Neural cell (in vitro differentiated cells): ENCODE results near the gene KIAA1549. TPM values are rescaled to one million over a fixed set of nuclear protein-coding genes. Genes with fewer than 3 reads are reported as not detected.
"Not testable (repeated sequence)": the region's sequence is repeated elsewhere in the genome, so short reads cannot be mapped to it uniquely, and the experiment has no call there.

Experiments used
- H2AFZ ChIP-seq: fragments of 200-600, 300-800 bp; sonication (generic), shearing (Covaris generic); 2 replicates; pipeline ENCODE4 v1.6.0; 2014; ENCODE audit warnings: low read depth, mild to moderate bottlenecking, antibody characterized with exemption, low read length, moderate library complexity
- H3F3A ChIP-seq: fragments of 200-600 bp; shearing (Covaris generic); 2 replicates; pipeline ENCODE4 v1.6.1; 2016; ENCODE audit warnings: mild to moderate bottlenecking, moderate library complexity, mixed read lengths, antibody characterized with exemption, low read length; ENCODE audit not compliant: insufficient read depth, poor library complexity, severe bottlenecking
- H3K27ac ChIP-seq: fragments of 200-600, 300-800 bp; sonication (generic), shearing (Covaris generic); 2 replicates; pipeline ENCODE4 v1.5.1; 2014; ENCODE audit warnings: mild to moderate bottlenecking, low read length, moderate library complexity
- H3K27me3 ChIP-seq: fragments of 300-800, 200-600 bp; sonication (generic), shearing (Covaris generic); 2 replicates; pipeline ENCODE4 v1.6.0; 2014; ENCODE audit warnings: mild to moderate bottlenecking, low read depth, low read length, moderate library complexity; ENCODE audit not compliant: insufficient read depth
- H3K36me3 ChIP-seq: fragments of 300-800, 200-600 bp; sonication (generic), shearing (Covaris generic); 2 replicates; pipeline ENCODE4 v1.5.1; 2014; ENCODE audit warnings: mild to moderate bottlenecking, antibody characterized with exemption, low read length, moderate library complexity; ENCODE audit not compliant: insufficient read depth
- H3K4me2 ChIP-seq: fragments of 300-800, 200-600 bp; sonication (generic), shearing (Covaris generic); 2 replicates; pipeline ENCODE4 v1.6.0; 2014; ENCODE audit warnings: mild to moderate bottlenecking, low read length
- H3K4me3 ChIP-seq: fragments of 300-800, 200-600 bp; sonication (generic), shearing (Covaris generic); 2 replicates; pipeline ENCODE4 v1.5.1; 2014; ENCODE audit warnings: mild to moderate bottlenecking, low read length, moderate library complexity
- H3K79me2 ChIP-seq: fragments of 200-600 bp; shearing (Covaris generic); replicated peaks from 2 replicates; pipeline ENCODE4 v1.6.0; 2014; ENCODE audit warnings: mild to moderate bottlenecking, low read length, moderate library complexity; ENCODE audit not compliant: insufficient read depth
- H3K9ac ChIP-seq: fragments of 300-800, 200-600 bp; sonication (generic), shearing (Covaris generic); 2 replicates; pipeline ENCODE4 v1.6.1; 2016; ENCODE audit warnings: mild to moderate bottlenecking, low read length, mixed read lengths
- H3K9me2 ChIP-seq: fragments of 200-600 bp; shearing (Covaris generic); 2 replicates; pipeline ENCODE4 v1.6.1; 2016; ENCODE audit warnings: mild to moderate bottlenecking, low read length, mixed read lengths; ENCODE audit not compliant: insufficient read depth
- H3K9me3 ChIP-seq: fragments of 200-600, 300-800 bp; sonication (generic), shearing (Covaris generic); 2 replicates; pipeline ENCODE4 v1.6.1; 2016; ENCODE audit warnings: mild to moderate bottlenecking, mixed run types, low read length, moderate library complexity, mixed read lengths
- H4K20me1 ChIP-seq: fragments of 200-600 bp; shearing (Covaris generic); 2 replicates; pipeline ENCODE4 v1.6.1; 2016; ENCODE audit warnings: mild to moderate bottlenecking, mixed run types; ENCODE audit not compliant: insufficient read depth
- CTCF ChIP-seq: fragments of 450-650 bp; IDR thresholded peaks from 2 replicates; pipeline ENCODE4 v1.5.1; 2014; ENCODE audit warnings: antibody characterized with exemption, mild to moderate bottlenecking, moderate library complexity; ENCODE audit not compliant: poor library complexity, severe bottlenecking
- EP300 ChIP-seq: fragments of 450-650 bp; conservative IDR thresholded peaks from 2 replicates; pipeline ENCODE4 v1.6.1; 2014; ENCODE audit warnings: antibody characterized with exemption, mild to moderate bottlenecking, moderate library complexity; ENCODE audit not compliant: poor library complexity, severe bottlenecking
- EZH2 ChIP-seq: fragments of 200-600, 300-800 bp; shearing (Covaris generic), sonication (generic); IDR thresholded peaks from 2 replicates; pipeline ENCODE4 v1.6.1; 2014; ENCODE audit warnings: antibody characterized with exemption, low read length, borderline replicate concordance, mild to moderate bottlenecking; ENCODE audit not compliant: insufficient read depth, poor library complexity, severe bottlenecking
- MXI1 ChIP-seq: fragments of 450-650 bp; conservative IDR thresholded peaks from 2 replicates; pipeline ENCODE4 v1.6.1; 2014; ENCODE audit warnings: antibody characterized with exemption, mild to moderate bottlenecking; ENCODE audit not compliant: poor library complexity, severe bottlenecking
- POLR2AphosphoS5 ChIP-seq: IDR thresholded peaks from 2 replicates; pipeline ENCODE4 v1.6.1; 2012
- RAD21 ChIP-seq: fragments of 450-650 bp; conservative IDR thresholded peaks from 2 replicates; pipeline ENCODE4 v1.6.1; 2014; ENCODE audit warnings: antibody characterized with exemption, mild to moderate bottlenecking, moderate library complexity
- SMC3 ChIP-seq: fragments of 450-650 bp; conservative IDR thresholded peaks from 2 replicates; pipeline ENCODE4 v1.6.1; 2014; ENCODE audit warnings: antibody characterized with exemption, mild to moderate bottlenecking, moderate library complexity; ENCODE audit not compliant: poor library complexity
- TAF1 ChIP-seq: IDR thresholded peaks from 2 replicates; pipeline ENCODE4 v1.6.1; 2012; ENCODE audit warnings: low read depth
- polyA plus RNA-seq: library from polyadenylated mRNA; depleted of rRNA; stranded (reverse); fragments of >200 nt; gene quantifications from 2 replicates; pipeline ENCODE4 v1.2.3, GENCODE V29; 2014
- TF ChIP-seq, protein P1 (sequence below): IDR thresholded peaks from 2 replicates; pipeline ENCODE4 v1.6.1; 2012; ENCODE audit warnings: borderline replicate concordance

Gene KIAA1549
- polyA plus RNA-seq, 1 donor from 2014 or later, result 14.1 TPM

DNA sequence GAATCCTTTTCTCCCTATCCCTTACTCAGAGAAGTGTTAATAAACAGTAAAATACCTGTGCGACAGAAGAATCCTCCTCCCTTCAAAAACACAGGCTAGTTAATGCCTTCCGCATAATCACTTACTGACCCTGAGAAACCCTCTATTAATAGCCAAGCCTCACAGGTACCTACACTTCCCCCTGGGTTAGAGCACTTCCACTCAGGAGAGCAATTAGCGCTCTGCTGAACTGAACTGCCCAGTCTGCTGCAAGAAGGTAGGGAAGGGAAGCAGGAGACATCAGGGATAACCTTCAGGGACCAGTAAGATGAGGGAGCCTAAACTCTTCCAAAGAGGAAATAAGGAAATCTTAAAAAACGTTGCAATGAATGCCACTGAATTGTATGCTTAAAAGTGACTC is 39.6 kb downstream of the KIAA1549 start:
- H4K20me1 ChIP-seq, result no peaks in the 10 kb centered on the region
- H3K27ac ChIP-seq, result no peak overlapping the region
- H3K27me3 ChIP-seq, result no peaks in the 10 kb centered on the region
- no peaks in the 10 kb centered on the region for H3F3A ChIP-seq
- H2AFZ ChIP-seq, result no peak overlapping the region
- H3K9ac ChIP-seq, result no peak overlapping the region
- H3K4me3 ChIP-seq, result no peak overlapping the region
- TF ChIP-seq, protein P1, sequence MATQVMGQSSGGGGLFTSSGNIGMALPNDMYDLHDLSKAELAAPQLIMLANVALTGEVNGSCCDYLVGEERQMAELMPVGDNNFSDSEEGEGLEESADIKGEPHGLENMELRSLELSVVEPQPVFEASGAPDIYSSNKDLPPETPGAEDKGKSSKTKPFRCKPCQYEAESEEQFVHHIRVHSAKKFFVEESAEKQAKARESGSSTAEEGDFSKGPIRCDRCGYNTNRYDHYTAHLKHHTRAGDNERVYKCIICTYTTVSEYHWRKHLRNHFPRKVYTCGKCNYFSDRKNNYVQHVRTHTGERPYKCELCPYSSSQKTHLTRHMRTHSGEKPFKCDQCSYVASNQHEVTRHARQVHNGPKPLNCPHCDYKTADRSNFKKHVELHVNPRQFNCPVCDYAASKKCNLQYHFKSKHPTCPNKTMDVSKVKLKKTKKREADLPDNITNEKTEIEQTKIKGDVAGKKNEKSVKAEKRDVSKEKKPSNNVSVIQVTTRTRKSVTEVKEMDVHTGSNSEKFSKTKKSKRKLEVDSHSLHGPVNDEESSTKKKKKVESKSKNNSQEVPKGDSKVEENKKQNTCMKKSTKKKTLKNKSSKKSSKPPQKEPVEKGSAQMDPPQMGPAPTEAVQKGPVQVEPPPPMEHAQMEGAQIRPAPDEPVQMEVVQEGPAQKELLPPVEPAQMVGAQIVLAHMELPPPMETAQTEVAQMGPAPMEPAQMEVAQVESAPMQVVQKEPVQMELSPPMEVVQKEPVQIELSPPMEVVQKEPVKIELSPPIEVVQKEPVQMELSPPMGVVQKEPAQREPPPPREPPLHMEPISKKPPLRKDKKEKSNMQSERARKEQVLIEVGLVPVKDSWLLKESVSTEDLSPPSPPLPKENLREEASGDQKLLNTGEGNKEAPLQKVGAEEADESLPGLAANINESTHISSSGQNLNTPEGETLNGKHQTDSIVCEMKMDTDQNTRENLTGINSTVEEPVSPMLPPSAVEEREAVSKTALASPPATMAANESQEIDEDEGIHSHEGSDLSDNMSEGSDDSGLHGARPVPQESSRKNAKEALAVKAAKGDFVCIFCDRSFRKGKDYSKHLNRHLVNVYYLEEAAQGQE, result no peak
- TF ChIP-seq EP300 (no peak), MXI1 (no peak), SMC3 (no peak), EZH2 (no peak), CTCF (no peak), TAF1 (no peak), RAD21 (no peak)
- no peaks in the 10 kb centered on the region for H3K9me2 ChIP-seq
- H3K36me3 ChIP-seq, result no peaks in the 10 kb centered on the region
- no peak overlapping the region for H3K4me2 ChIP-seq
- H3K79me2 ChIP-seq, result peaks cover 24% of the 10 kb centered on the region
- H3K9me3 ChIP-seq, result no peaks in the 10 kb centered on the region

DNA sequence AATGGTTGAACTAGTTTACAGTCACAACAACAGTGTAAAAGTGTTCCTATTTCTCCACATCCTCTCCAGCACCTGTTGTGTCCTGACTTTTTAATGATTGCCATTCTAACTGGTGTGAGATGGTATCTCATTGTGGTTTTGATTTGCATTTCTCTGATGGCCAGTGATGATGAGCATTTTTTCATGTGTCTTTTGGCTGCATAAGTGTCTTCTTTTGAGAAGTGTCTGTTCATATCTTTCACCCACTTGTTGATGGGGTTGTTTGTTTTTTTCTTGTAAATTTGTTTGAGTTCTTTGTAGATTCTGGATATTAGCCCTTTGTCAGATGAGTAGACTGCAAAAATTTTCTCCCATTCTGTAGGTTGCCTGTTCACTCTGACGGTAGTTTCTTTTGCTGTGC is 40.6 kb downstream of the KIAA1549 start:
- H3K79me2 ChIP-seq, result peaks cover 24% of the 10 kb centered on the region
- H4K20me1 ChIP-seq, H3K27me3 ChIP-seq, H3K9me3 ChIP-seq, H3K9ac ChIP-seq, H2AFZ ChIP-seq, H3K36me3 ChIP-seq, H3K27ac ChIP-seq, H3K9me2 ChIP-seq, H3F3A ChIP-seq, H3K4me2 ChIP-seq, H3K4me3 ChIP-seq: not testable (repeated sequence)

DNA sequence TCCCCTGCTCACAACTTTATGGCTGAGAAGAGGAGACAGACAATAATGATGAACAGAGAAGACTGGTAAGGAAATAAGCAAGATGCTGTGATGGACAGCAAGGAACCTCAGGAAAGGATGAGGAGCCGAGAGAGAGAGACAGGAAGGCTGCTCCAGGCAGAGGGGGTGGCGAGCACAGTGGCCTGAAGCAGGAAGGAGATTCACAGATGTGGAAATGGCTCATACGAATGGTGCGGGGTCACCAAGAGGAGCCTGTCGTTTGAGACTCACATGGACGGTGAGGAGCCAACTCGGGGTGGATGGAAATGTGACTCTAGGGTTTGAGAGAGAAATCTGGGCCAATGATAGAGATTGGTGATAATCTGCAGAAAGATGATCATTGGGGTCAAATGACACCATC is 43.7 kb downstream of the KIAA1549 start:
- H3K9ac ChIP-seq, result no peak overlapping the region
- H3K27me3 ChIP-seq, result no peaks in the 10 kb centered on the region
- H3K9me2 ChIP-seq, result no peaks in the 10 kb centered on the region
- no peak overlapping the region for H3K4me2 ChIP-seq
- H2AFZ ChIP-seq, result no peak overlapping the region
- peaks cover 39% of the 10 kb centered on the region for H3K79me2 ChIP-seq
- H3K27ac ChIP-seq, result no peak overlapping the region
- no peak overlapping the region for H3K4me3 ChIP-seq
- H4K20me1 ChIP-seq, result no peaks in the 10 kb centered on the region
- H3K9me3 ChIP-seq, result no peaks in the 10 kb centered on the region
- H3K36me3 ChIP-seq, result no peaks in the 10 kb centered on the region
- TF ChIP-seq, protein P1, result no peak
- TF ChIP-seq CTCF, result no peak
- TF ChIP-seq EZH2, result no peak
- no peak for TF ChIP-seq POLR2AphosphoS5
- TF ChIP-seq MXI1, result no peak
- no peak for TF ChIP-seq TAF1
- TF ChIP-seq EP300, result no peak
- TF ChIP-seq RAD21, result no peak
- no peak for TF ChIP-seq SMC3
- H3F3A ChIP-seq, result no peaks in the 10 kb centered on the region
